Body of pancreas (tissue), 4 donors: Measurements from ENCODE around the gene IRF2.
A peak's percentile ranks its signal among the peaks of the same experiment; 100 is the strongest.

Experiments used
- CTCF ChIP-seq, 7 experiments: fragments of 450-650 bp in 4 of 7; fragments of 200-600 bp in 3 of 7; sonication (generic) in 3 of 7; IDR thresholded peaks; one replicate each; pipeline ENCODE4 v1.5.1; 2016 to 2019; ENCODE audit warnings: antibody characterized with exemption in 7 of 7
- POLR2A ChIP-seq, 3 donors: fragments of 450-650 bp; IDR thresholded peaks; one replicate each; pipeline ENCODE4 v1.6.1; 2016; ENCODE audit warnings: antibody characterized with exemption in 3 of 3, mild to moderate bottlenecking in 2 of 3

GRCh38 chr4:184473499-184474262, 669 bp downstream of the IRF2 start:
- TF ChIP-seq CTCF (IDR thresholded peaks at IDR 0.05) (peak in 1 of 7 experiments; percentile 9), POLR2A (IDR thresholded peaks at IDR 0.05) (no peak)
